Tibial nerve (tissue), 3 donors: ENCODE results near the gene COMMD4.

Experiments used
- POLR2A ChIP-seq, 2 donors: fragments of 450-650 bp; IDR thresholded peaks; one replicate each; pipeline ENCODE4 v1.6.1; 2017; ENCODE audit warnings: antibody characterized with exemption in 2 of 2, mild to moderate bottlenecking in 2 of 2, moderate library complexity in 2 of 2
- TF ChIP-seq, protein P1 (sequence below), 5 experiments: fragments of 200-600 bp in 3 of 5; fragments of 450-650 bp in 2 of 5; sonication (generic) in 3 of 5; IDR thresholded peaks; one replicate each; pipeline ENCODE4 v1.5.1; 2016 to 2019; ENCODE audit warnings: antibody characterized with exemption in 5 of 5, mild to moderate bottlenecking in 3 of 5, moderate library complexity in 2 of 5

- TF ChIP-seq POLR2A (IDR thresholded peaks at IDR 0.05) = no peak
- TF ChIP-seq, protein P1, sequence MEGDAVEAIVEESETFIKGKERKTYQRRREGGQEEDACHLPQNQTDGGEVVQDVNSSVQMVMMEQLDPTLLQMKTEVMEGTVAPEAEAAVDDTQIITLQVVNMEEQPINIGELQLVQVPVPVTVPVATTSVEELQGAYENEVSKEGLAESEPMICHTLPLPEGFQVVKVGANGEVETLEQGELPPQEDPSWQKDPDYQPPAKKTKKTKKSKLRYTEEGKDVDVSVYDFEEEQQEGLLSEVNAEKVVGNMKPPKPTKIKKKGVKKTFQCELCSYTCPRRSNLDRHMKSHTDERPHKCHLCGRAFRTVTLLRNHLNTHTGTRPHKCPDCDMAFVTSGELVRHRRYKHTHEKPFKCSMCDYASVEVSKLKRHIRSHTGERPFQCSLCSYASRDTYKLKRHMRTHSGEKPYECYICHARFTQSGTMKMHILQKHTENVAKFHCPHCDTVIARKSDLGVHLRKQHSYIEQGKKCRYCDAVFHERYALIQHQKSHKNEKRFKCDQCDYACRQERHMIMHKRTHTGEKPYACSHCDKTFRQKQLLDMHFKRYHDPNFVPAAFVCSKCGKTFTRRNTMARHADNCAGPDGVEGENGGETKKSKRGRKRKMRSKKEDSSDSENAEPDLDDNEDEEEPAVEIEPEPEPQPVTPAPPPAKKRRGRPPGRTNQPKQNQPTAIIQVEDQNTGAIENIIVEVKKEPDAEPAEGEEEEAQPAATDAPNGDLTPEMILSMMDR (IDR thresholded peaks at IDR 0.05) = no peak
Measured at GRCh38 chr15:75350601-75351361, 14.9 kb downstream of the COMMD4 start.
